Measurements from ENCODE around the gene MOV10. TPM values are rescaled to one million over a fixed set of nuclear protein-coding genes. Genes with fewer than 3 reads are reported as not detected.
"Not testable (repeated sequence)": the region's sequence is repeated elsewhere in the genome, so short reads cannot be mapped to it uniquely, and the experiment has no call there.

Gene MOV10
- total RNA-seq, 1 donor from 2014 or later = 36.4 TPM

- no peaks in the 10 kb centered on the region for H3K9me3 Mint-ChIP-seq
- TF ChIP-seq, protein P1, sequence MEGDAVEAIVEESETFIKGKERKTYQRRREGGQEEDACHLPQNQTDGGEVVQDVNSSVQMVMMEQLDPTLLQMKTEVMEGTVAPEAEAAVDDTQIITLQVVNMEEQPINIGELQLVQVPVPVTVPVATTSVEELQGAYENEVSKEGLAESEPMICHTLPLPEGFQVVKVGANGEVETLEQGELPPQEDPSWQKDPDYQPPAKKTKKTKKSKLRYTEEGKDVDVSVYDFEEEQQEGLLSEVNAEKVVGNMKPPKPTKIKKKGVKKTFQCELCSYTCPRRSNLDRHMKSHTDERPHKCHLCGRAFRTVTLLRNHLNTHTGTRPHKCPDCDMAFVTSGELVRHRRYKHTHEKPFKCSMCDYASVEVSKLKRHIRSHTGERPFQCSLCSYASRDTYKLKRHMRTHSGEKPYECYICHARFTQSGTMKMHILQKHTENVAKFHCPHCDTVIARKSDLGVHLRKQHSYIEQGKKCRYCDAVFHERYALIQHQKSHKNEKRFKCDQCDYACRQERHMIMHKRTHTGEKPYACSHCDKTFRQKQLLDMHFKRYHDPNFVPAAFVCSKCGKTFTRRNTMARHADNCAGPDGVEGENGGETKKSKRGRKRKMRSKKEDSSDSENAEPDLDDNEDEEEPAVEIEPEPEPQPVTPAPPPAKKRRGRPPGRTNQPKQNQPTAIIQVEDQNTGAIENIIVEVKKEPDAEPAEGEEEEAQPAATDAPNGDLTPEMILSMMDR (IDR thresholded peaks at IDR 0.05) = no peak
- H3K27me3 Mint-ChIP-seq = peaks cover 29% of the 10 kb centered on the region
- H3K4me3 Mint-ChIP-seq = no peak overlapping the region
- ChIA-PET POLR2A (interaction anchor here (0.6 kb wide), 1 partner anchor 1529 kb away, joined by 16 read pairs; no protein-coding TSS in a partner anchor), CTCF (no interaction called here)
- no peaks in the 10 kb centered on the region for H3K36me3 Mint-ChIP-seq (ENCODE audit: low read depth)
- DNase-seq = no peak
- intact Hi-C loops (cut with micrococcal nuclease) = no loop called here
- ATAC-seq (ENCODE audit: low read depth) = no peak
- no peak overlapping the region for H3K27ac Mint-ChIP-seq
- H3K4me1 Mint-ChIP-seq = peaks cover 12% of the 10 kb centered on the region
Observed at GRCh38 chr1:112722601-112723510, 48.4 kb downstream of the MOV10 start.

DNA sequence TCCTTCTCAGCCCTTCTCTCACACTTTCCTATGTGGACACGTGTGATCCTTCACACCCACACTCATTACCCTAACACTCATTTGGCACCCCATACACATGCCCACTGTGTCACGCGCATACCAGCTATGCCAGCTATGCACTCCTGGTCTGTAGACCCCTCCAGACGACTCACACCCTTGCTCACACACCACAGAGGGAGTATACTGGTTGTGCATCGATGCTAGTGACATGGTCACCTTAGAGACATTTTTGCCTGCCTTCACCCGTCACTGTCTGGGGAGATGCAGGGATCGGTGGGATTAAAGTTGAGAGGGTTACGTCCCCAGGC is 49.0 kb downstream of the MOV10 start:
- intact Hi-C loops (cut with micrococcal nuclease) = no loop called here
- no peak for DNase-seq
- POLR2A ChIA-PET = no interaction called here

DNA sequence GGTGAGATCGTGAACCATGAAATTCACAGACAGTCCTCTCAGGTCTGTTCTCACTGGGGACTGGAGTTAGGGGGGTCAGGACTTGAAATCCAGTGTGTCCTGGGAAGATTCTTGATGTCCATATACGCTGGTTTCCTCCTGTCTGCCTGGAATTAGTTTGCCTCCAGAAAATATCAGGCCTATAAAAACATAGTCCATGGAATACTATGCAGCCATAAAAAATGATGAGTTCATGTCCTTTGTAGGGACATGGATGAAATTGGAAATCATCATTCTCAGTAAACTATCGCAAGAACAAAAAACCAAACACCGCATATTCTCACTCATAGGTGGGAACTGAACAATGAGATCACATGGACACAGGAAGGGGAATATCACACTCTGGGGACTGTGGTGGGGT is 49.8 kb downstream of the MOV10 start:
- CTCF ChIA-PET; intact Hi-C loops (cut with micrococcal nuclease); H3K27ac Mint-ChIP-seq; H3K9me3 Mint-ChIP-seq; POLR2A ChIA-PET; DNase-seq; ATAC-seq (ENCODE audit: low read depth); H3K4me3 Mint-ChIP-seq; H3K4me1 Mint-ChIP-seq; H3K36me3 Mint-ChIP-seq (ENCODE audit: low read depth): not testable (repeated sequence)
- peaks cover 27% of the 10 kb centered on the region for H3K27me3 Mint-ChIP-seq

More for the DNA sequence above, 49.0 kb downstream of the MOV10 start:
- TF ChIP-seq, protein P1 (IDR thresholded peaks at IDR 0.05) = no peak
- CTCF ChIA-PET = no interaction called here
- ATAC-seq (ENCODE audit: low read depth) = no peak
- Mint-ChIP-seq H3K27me3 (peaks cover 29% of the 10 kb centered on the region), H3K27ac (no peak overlapping the region), H3K9me3 (no peaks in the 10 kb centered on the region), H3K36me3 (ENCODE audit: low read depth) (no peaks in the 10 kb centered on the region), H3K4me1 (peaks cover 9% of the 10 kb centered on the region), H3K4me3 (no peak overlapping the region)

GRCh38 chr1:112727716-112728115 is 53.3 kb downstream of the MOV10 start:
- intact Hi-C loops (cut with micrococcal nuclease) = no loop called here
- Mint-ChIP-seq H3K27me3 (peaks cover 14% of the 10 kb centered on the region), H3K4me3 (no peak overlapping the region), H3K4me1 (peaks cover 11% of the 10 kb centered on the region), H3K27ac (no peak overlapping the region), H3K36me3 (ENCODE audit: low read depth) (no peaks in the 10 kb centered on the region), H3K9me3 (no peaks in the 10 kb centered on the region)
- CTCF ChIA-PET = no interaction called here
- POLR2A ChIA-PET = no interaction called here
- ATAC-seq (ENCODE audit: low read depth) = no peak
- TF ChIP-seq, protein P1 (IDR thresholded peaks at IDR 0.05) = no peak
- no peak for DNase-seq

GRCh38 chr1:112728306-112728971 is 54.0 kb downstream of the MOV10 start:
- CTCF ChIA-PET; H3K36me3 Mint-ChIP-seq (ENCODE audit: low read depth); intact Hi-C loops (cut with micrococcal nuclease); DNase-seq; H3K9me3 Mint-ChIP-seq; H3K4me3 Mint-ChIP-seq; H3K27ac Mint-ChIP-seq; POLR2A ChIA-PET; ATAC-seq (ENCODE audit: low read depth): not testable (repeated sequence)
- peaks cover 12% of the 10 kb centered on the region for H3K4me1 Mint-ChIP-seq
- H3K27me3 Mint-ChIP-seq = peaks cover 10% of the 10 kb centered on the region

DNA sequence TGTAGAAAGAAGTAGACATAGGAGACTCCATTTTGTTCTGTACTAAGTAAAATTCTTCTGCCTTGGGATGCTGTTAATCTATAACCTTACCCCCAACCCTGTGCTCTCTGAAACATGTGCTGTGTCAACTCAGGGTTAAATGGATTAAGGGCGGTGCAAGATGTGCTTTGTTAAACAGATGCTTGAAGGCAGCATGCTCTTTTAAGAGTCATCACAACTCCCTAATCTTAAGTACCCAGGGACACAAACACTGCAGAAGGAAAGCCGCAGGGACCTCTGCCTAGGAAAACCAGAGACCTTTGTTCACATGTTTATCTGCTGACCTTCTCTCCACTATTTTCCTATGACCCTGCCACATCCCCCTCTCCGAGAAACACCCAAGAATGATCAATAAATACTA is 54.6 kb downstream of the MOV10 start:
- H3K36me3 Mint-ChIP-seq (ENCODE audit: low read depth); intact Hi-C loops (cut with micrococcal nuclease); ATAC-seq (ENCODE audit: low read depth); H3K9me3 Mint-ChIP-seq; H3K27me3 Mint-ChIP-seq; H3K4me3 Mint-ChIP-seq; POLR2A ChIA-PET; H3K27ac Mint-ChIP-seq; CTCF ChIA-PET; DNase-seq: not testable (repeated sequence)
- H3K4me1 Mint-ChIP-seq = peaks cover 11% of the 10 kb centered on the region
